Stimulated activated CD8-positive, alpha-beta memory T cell treated with anti-CD3 and anti-CD28 coated beads, Interleukin-12 subunit alpha, Interleukin-12 subunit beta, amount 100 ng/mL, for 4 hours (primary cell): ENCODE data around the gene PAX9.

Experiments
- DNase-seq: peaks from one replicate; pipeline ENCODE4 v3.0.0-alpha.2; 2020; ENCODE audit warnings: low read depth

The PAX9 gene

GRCh38 chr14:36655963-36656686, 5.5 kb upstream of the PAX9 start:
- DNase-seq: no peak

- no peak for DNase-seq
Measured at GRCh38 chr14:36656687-36657398, 4.8 kb upstream of the PAX9 start.

DNA sequence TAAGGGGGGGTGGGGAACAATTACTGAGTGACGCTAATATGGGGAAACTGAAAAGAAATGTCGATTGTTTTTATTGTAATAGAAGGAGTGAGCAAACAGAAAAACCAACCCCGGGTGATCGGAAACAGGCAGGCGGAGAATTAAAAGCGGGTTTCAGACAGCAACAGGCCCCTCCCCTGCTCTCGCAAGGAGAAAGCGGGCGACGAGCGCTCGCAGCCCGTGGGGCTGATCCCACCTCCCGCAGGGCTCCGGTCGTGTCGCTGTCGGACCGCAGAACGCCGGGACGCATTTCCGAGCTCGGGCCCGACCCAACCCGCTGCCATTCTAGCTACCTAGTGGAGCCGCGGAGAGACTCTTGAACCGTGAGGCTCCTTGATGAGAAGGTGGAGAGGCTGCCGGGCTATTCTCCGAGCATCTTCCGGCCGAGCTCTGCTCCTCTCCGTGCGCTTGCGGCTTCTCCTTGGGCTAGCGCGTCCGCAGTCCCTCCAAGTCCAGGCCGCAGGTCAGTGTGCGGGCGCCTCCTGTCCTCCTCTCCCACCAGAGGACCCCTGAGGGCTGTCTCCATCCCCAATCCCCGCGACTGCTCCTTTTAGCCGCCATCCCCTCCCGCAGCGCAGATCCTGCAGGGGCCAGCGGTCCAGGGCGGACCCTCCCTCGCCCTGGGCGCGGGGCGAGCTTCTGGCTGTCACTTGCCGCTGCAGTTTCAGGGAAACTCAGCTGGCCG, 4.1 kb upstream of the PAX9 start:
- no peak for DNase-seq

GRCh38 chr14:36658123-36659009, 3.3 kb upstream of the PAX9 start:
- DNase-seq: no peak

DNA sequence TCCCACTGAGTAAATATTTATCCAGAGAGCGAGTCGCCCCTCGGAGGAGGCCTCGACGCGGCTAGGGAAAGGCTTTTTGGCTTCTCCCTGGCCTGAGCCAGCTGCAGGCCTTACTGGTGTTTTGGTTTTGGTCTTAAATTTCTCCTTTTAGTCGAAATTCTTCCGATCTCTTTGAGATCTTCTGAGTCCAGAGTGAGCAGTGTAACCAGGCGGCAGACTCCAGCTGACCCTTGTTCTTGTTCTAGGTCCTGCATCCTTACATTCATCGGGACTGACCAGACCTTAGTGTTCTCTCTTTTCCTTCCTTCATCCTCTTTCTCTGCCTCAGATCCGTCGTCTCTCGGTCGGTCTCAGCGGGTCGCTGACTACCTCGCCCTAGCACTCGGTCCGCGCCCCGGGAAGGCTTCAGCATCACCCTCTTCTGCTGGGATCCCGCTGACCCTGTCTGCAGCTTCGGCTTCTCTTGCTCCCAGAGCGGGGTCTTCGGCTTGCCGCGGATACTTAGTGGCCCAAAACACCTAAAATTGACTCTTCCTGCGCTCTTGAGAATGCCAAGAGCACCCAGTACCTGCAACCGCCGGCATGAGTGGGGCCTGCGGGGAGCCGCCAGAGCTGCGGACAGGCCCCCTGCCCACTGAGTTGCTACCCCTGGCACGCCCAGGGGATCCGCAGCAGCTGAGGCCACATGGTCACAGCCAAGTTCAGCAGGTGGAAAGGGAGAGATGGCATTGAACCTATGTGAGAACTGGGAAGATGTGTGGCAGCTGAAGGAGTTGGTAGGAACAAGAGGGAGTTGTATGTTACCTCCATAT, 2.4 kb upstream of the PAX9 start:
- no peak for DNase-seq

DNA sequence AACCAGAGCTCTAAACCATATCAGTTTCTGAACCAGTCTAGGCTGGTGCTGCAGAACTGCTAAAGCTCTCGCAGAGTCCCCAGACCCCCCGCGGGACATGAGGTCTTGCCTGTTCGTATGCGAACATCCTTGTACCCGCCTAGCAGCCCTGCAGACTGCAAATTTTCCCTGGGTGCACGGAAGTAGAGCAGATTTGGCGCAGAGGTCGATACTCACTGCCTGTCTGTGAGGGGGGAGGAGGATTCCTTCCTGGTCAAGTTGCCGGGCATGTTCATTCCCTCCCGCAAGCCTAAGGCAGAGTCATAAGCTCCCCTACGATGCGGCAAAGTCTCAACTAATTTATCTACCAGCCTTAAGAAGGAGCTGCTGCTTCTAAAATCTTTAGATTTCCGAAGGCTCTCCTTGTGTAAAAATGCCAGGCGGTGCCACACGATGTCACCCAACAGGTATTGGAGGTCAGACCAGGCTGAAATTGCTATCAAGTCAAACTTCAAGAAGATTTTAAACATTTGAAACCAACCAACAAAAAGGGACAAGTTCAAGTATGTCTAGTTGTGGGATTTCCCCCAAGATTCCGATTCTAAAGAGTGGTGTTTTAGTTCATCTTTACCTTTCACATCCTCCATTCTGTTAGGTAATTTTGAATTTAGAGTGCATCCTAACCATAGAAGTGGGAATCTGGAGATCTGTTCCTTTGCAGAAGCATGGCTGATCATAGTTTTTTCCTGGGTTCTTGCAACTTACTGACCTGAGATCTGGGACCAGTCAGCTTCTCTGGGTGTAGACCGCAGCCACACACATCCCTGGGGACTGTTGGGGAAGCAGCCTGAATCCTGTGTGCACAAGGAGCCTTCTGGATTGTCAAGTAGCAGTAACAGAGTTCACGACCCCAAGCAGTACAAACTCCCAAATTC, 1.6 kb upstream of the PAX9 start:
- no peak for DNase-seq

- DNase-seq: no peak
Measured at GRCh38 chr14:36660736-36661505, 739 bp upstream of the PAX9 start.

DNA sequence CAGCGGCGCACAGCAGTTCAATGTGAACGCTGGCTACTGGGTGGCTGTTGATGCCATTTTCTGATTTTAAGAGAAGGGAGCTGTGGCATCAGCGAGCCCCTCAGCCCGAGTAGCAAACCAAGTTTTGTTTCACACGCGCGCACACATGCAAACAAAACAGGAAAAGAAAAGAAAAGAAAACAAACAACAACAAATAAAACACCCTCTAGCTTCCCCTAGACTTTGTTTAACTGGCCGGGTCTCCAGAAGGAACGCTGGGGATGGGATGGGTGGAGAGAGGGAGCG, 540 bp downstream of the PAX9 start:
- DNase-seq: no peak

DNA sequence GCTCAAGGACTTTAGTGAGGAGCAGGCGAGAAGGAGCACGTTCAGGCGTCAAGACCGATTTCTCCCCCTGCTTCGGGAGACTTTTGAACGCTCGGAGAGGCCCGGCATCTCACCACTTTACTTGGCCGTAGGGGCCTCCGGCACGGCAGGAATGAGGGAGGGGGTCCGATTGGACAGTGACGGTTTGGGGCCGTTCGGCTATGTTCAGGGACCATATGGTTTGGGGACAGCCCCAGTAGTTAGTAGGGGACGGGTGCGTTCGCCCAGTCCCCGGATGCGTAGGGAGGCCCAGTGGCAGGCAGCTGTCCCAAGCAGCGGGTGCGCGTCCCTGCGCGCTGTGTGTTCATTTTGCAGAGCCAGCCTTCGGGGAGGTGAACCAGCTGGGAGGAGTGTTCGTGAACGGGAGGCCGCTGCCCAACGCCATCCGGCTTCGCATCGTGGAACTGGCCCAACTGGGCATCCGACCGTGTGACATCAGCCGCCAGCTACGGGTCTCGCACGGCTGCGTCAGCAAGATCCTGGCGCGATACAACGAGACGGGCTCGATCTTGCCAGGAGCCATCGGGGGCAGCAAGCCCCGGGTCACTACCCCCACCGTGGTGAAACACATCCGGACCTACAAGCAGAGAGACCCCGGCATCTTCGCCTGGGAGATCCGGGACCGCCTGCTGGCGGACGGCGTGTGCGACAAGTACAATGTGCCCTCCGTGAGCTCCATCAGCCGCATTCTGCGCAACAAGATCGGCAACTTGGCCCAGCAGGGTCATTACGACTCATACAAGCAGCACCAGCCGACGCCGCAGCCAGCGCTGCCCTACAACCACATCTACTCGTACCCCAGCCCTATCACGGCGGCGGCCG, 1.1 kb downstream of the PAX9 start:
- no peak for DNase-seq

- DNase-seq: no peak
Measured at GRCh38 chr14:36663404-36664321, 2.0 kb downstream of the PAX9 start.

- DNase-seq: no peak
Measured at GRCh38 chr14:36664322-36665193, 2.9 kb downstream of the PAX9 start.

GRCh38 chr14:36665887-36666415, 4.3 kb downstream of the PAX9 start:
- DNase-seq: no peak

DNA sequence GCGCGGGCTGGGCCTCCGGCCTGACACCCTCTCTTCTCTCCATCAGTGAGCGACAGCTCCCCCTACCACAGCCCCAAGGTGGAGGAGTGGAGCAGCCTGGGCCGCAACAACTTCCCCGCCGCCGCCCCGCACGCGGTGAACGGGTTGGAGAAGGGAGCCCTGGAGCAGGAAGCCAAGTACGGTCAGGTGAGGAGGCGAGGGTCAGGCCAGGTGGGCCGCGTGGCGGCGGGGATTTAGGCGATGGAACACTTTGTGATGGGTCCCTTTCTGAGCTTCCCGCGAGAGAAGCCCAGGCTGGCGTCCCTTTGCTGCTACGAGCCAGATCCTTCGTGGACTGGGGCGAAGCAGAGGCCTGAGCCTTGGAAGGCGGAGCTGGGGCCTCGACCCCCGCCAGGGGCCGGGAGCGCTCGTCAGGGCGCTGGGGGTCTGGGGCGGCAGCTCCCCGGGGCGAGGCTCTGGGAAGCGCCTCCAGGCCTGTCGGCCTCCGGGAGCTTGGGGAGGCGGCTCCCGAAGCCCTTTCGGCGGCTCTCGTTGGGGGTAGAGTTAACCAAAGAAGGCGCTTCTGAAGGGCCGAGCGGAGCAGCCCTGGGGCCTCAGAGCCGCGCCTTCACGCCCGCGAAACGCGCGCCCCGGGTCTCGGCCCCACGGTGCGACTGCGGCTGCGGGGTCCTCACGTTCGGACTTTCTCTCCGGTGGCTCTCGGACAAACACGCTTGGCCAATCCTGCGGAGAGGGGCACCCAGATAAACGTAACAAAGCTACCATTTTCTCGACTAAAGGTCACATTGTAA, 5.0 kb downstream of the PAX9 start:
- DNase-seq: no peak

DNA sequence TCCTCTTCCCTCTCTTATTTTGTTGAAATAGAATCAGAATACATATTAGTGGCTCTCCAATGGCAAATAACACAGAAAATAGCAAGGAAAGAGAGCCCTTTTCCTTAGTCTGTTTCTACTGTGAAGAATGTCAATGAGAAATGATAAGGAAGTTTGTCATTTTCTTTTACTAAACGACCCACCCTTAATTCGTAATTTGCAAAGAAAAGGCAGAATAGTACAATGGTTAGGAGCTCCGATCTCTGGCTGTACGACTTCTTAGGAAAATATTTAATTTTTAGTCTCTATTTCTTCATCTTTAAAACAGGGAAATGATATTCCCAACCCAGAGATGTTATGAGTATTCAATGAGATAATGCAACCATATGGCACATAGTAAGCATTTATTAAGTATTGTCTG, 6.0 kb downstream of the PAX9 start:
- no peak for DNase-seq

DNA sequence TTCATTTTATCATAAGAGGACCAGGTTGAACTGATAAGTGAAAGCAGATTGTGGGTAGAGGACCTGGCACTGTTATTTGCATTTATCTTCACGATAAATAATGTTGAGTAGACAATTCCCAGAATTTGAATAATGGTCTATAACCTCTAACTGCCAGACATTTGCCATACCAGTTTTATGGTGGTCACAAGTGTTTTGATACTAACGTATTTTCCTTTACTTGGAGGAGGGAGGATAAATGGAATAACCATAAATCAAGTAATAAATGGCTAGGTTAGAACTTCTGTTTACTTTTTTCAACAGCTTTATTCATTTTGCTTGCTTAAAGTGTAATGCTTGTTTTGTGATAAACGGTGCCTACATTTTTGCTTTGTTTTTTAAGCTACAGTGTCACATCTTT, 9.5 kb downstream of the PAX9 start:
- DNase-seq: no peak
